WTC11 (cell line): ENCODE results near the gene PLPP1. TPM values are rescaled to one million over a fixed set of nuclear protein-coding genes. Genes with fewer than 3 reads are reported as not detected.
A peak's percentile ranks its signal among the peaks of the same experiment; 100 is the strongest.

Source experiments
- AFF4 ChIP-seq: sonication (generic); formaldehyde crosslinking; IDR thresholded peaks from 2 replicates; pipeline ENCODE4 v1.8.1; 2023; ENCODE audit warnings: mild to moderate bottlenecking, missing genetic modification reagents, borderline replicate concordance
- ARID4B ChIP-seq: sonication (generic); formaldehyde crosslinking; IDR thresholded peaks from 2 replicates; pipeline ENCODE4 v1.8.0; 2023; ENCODE audit warnings: missing genetic modification reagents, mild to moderate bottlenecking, borderline replicate concordance
- ATF1 ChIP-seq: sonication (generic); formaldehyde crosslinking; IDR thresholded peaks from 2 replicates; pipeline ENCODE4 v1.8.1; 2023; ENCODE audit warnings: mild to moderate bottlenecking, moderate library complexity, missing genetic modification reagents
- CREB1 ChIP-seq: sonication (generic); formaldehyde crosslinking; IDR thresholded peaks from 2 replicates; pipeline ENCODE4 v1.8.0; 2023; ENCODE audit warnings: mild to moderate bottlenecking, missing genetic modification reagents
- E2F5 ChIP-seq: sonication (generic); formaldehyde crosslinking; IDR thresholded peaks from 2 replicates; pipeline ENCODE4 v1.8.1; 2022; ENCODE audit warnings: mild to moderate bottlenecking, moderate library complexity, missing genetic modification reagents
- FOXK1 ChIP-seq: sonication (generic); formaldehyde crosslinking; IDR thresholded peaks from 2 replicates; pipeline ENCODE4 v1.8.0; 2022; ENCODE audit warnings: mild to moderate bottlenecking, moderate library complexity, missing genetic modification reagents
- FOXP1 ChIP-seq: sonication (generic); formaldehyde crosslinking; IDR thresholded peaks from 2 replicates; pipeline ENCODE4 v1.8.0; 2022; ENCODE audit warnings: missing genetic modification reagents, mild to moderate bottlenecking, moderate library complexity, borderline replicate concordance
- HMGA2 ChIP-seq: fragments of 250-450 bp; sonication (Bioruptor Pico); IDR thresholded peaks from 2 replicates; pipeline ENCODE4 v1.4.0; 2021; ENCODE audit warnings: mild to moderate bottlenecking, moderate library complexity
- HMGXB4 ChIP-seq: sonication (generic); formaldehyde crosslinking; IDR thresholded peaks from 2 replicates; pipeline ENCODE4 v1.8.1; 2023; ENCODE audit warnings: mild to moderate bottlenecking, moderate library complexity, missing genetic modification reagents
- IRF1 ChIP-seq: sonication (generic); formaldehyde crosslinking; IDR thresholded peaks from 2 replicates; pipeline ENCODE4 v1.8.0; 2023; ENCODE audit warnings: missing genetic modification reagents
- MYBL2 ChIP-seq: sonication (generic); formaldehyde crosslinking; IDR thresholded peaks from 2 replicates; pipeline ENCODE4 v1.8.1; 2023; ENCODE audit warnings: mild to moderate bottlenecking, moderate library complexity, missing genetic modification reagents
- NFATC4 ChIP-seq: fragments of 250-450 bp; sonication (Bioruptor Pico); IDR thresholded peaks from 2 replicates; pipeline ENCODE4 v1.9.0; 2021; ENCODE audit warnings: mild to moderate bottlenecking
- RELA ChIP-seq: sonication (generic); formaldehyde crosslinking; IDR thresholded peaks from 2 replicates; pipeline ENCODE4 v1.8.1; 2022; ENCODE audit warnings: missing genetic modification reagents, mild to moderate bottlenecking, borderline replicate concordance
- SMAD4 ChIP-seq: sonication (generic); formaldehyde crosslinking; IDR thresholded peaks from 2 replicates; pipeline ENCODE4 v1.8.0; 2022; ENCODE audit warnings: mild to moderate bottlenecking, missing genetic modification reagents
- TP53 ChIP-seq: sonication (generic); formaldehyde crosslinking; IDR thresholded peaks from 2 replicates; pipeline ENCODE4 v1.8.1; 2023; ENCODE audit warnings: mild to moderate bottlenecking, missing genetic modification reagents
- USF1 ChIP-seq: sonication (generic); formaldehyde crosslinking; IDR thresholded peaks from 2 replicates; pipeline ENCODE4 v1.8.0; 2022; ENCODE audit warnings: mild to moderate bottlenecking, missing genetic modification reagents
- ZNF232 ChIP-seq: sonication (generic); formaldehyde crosslinking; IDR thresholded peaks from 2 replicates; pipeline ENCODE4 v1.8.0; 2022; ENCODE audit warnings: mild to moderate bottlenecking, missing genetic modification reagents
- ZNF532 ChIP-seq: fragments of 250-450 bp; sonication (Bioruptor Pico); IDR thresholded peaks from 2 replicates; pipeline ENCODE4 v1.9.0; 2021; ENCODE audit warnings: mild to moderate bottlenecking, borderline replicate concordance
- ZSCAN18 ChIP-seq: fragments of 250-450 bp; sonication (Bioruptor Pico); IDR thresholded peaks from 2 replicates; pipeline ENCODE4 v2.1.2; 2022; ENCODE audit warnings: mild to moderate bottlenecking, moderate library complexity
- total RNA-seq: library from RNA; stranded (reverse); gene quantifications from 3 replicates; pipeline ENCODE4 v1.2.3, GENCODE V29; 2021

Gene PLPP1
- total RNA-seq, 1 experiment from 2014 or later, result 43.2 TPM

GRCh38 chr5:55534436-55535198 lies at the start of gene PLPP1 (continued):
- TF ChIP-seq ARID4B (CRISPR knock-in tag), result peak; percentile 65; the same call in 1 of the 2 replicates
- TF ChIP-seq NFATC4 (CRISPR knock-in tag), result no peak
- TF ChIP-seq CREB1, result no peak
- TF ChIP-seq MYBL2 (CRISPR knock-in tag), result peak; percentile 81; the same call in 1 of the 2 replicates
- peak; percentile 96; the same call in 1 of the 2 replicates for TF ChIP-seq HMGXB4
- TF ChIP-seq ATF1 (CRISPR knock-in tag), result no peak
- peak; percentile 27 for TF ChIP-seq FOXP1
- TF ChIP-seq ZNF532, result no peak
- TF ChIP-seq IRF1 (CRISPR knock-in tag), result peak; percentile 73; the same call in 1 of the 2 replicates
- no peak for TF ChIP-seq HMGA2 (CRISPR knock-in tag)
- TF ChIP-seq ZNF232 (CRISPR knock-in tag), result peak; percentile 86; the same call in 1 of the 2 replicates
- TF ChIP-seq RELA (CRISPR knock-in tag), result peak; percentile 12; the same call in 1 of the 2 replicates
- no peak for TF ChIP-seq AFF4 (CRISPR knock-in tag)
- no peak for TF ChIP-seq ZSCAN18 (CRISPR knock-in tag)
- peak; percentile 38; the same call in 1 of the 2 replicates for TF ChIP-seq SMAD4 (CRISPR knock-in tag)
- TF ChIP-seq E2F5 (CRISPR knock-in tag), result peak; percentile 54; the same call in 1 of the 2 replicates
- TF ChIP-seq FOXK1 (CRISPR knock-in tag), result 0 out of 2 replicates have a peak, but pooled peaks have one; percentile 15
- TF ChIP-seq USF1 (CRISPR knock-in tag), result peak; percentile 15; the same call in 1 of the 2 replicates
- 0 out of 2 replicates have a peak, but pooled peaks have one; percentile 45 for TF ChIP-seq TP53 (CRISPR knock-in tag)
